ENCODE data around the gene B3GALT5. TPM values are rescaled to one million over a fixed set of nuclear protein-coding genes. Genes with fewer than 3 reads are reported as not detected.

B3GALT5 gene
- total RNA-seq, 1 donor from 2014 or later: 1.9 TPM

- H3K36me3 Mint-ChIP-seq (ENCODE audit: low read depth): peaks cover 16% of the 10 kb centered on the region
- TF ChIP-seq, protein P1, sequence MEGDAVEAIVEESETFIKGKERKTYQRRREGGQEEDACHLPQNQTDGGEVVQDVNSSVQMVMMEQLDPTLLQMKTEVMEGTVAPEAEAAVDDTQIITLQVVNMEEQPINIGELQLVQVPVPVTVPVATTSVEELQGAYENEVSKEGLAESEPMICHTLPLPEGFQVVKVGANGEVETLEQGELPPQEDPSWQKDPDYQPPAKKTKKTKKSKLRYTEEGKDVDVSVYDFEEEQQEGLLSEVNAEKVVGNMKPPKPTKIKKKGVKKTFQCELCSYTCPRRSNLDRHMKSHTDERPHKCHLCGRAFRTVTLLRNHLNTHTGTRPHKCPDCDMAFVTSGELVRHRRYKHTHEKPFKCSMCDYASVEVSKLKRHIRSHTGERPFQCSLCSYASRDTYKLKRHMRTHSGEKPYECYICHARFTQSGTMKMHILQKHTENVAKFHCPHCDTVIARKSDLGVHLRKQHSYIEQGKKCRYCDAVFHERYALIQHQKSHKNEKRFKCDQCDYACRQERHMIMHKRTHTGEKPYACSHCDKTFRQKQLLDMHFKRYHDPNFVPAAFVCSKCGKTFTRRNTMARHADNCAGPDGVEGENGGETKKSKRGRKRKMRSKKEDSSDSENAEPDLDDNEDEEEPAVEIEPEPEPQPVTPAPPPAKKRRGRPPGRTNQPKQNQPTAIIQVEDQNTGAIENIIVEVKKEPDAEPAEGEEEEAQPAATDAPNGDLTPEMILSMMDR (conservative IDR thresholded peaks at IDR 0.05): no peak
- H3K27me3 Mint-ChIP-seq (ENCODE audit: low read depth): no peaks in the 10 kb centered on the region
- no peaks in the 10 kb centered on the region for H3K4me1 Mint-ChIP-seq
- H3K4me3 Mint-ChIP-seq: no peak overlapping the region
- no peak overlapping the region for H3K27ac Mint-ChIP-seq (ENCODE audit: unreplicated experiment)
- DNase-seq (ENCODE audit: low read depth, low spot score): no peak
- H3K9me3 Mint-ChIP-seq: peaks cover 10% of the 10 kb centered on the region
These were observed 12.6 kb downstream of the B3GALT5 start for GRCh38 chr21:39625211-39625895.

DNA sequence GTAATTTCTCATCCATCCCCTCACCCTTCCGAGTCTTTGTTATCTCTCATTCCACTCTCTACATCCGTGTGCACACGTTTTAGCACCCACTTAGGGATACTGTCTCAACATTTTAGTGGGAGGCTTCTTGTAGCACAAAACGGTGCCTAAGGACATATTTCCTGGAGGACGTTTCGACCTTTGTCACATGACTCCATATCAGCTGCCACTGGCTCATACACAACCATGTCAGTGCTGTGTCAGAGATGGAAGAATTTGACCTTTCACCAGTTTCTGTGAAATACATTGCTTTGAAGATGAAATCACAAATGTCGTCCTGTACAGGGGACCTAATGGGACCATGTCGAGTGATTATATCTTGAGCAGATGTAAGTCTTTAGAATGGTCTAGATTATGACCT, 15.6 kb downstream of the B3GALT5 start:
- TF ChIP-seq, protein P1 (conservative IDR thresholded peaks at IDR 0.05): no peak
- Mint-ChIP-seq H3K27me3 (ENCODE audit: low read depth) (no peaks in the 10 kb centered on the region), H3K36me3 (ENCODE audit: low read depth) (peaks cover 16% of the 10 kb centered on the region), H3K4me1 (no peaks in the 10 kb centered on the region), H3K9me3 (peaks cover 10% of the 10 kb centered on the region), H3K4me3 (no peak overlapping the region), H3K27ac (ENCODE audit: unreplicated experiment) (no peak overlapping the region)
- no peak for DNase-seq (ENCODE audit: low read depth, low spot score)

- Mint-ChIP-seq H3K36me3 (ENCODE audit: low read depth) (peaks cover 7% of the 10 kb centered on the region), H3K9me3 (peaks cover 5% of the 10 kb centered on the region), H3K4me1 (no peaks in the 10 kb centered on the region), H3K27ac (ENCODE audit: unreplicated experiment) (no peak overlapping the region), H3K4me3 (no peak overlapping the region), H3K27me3 (ENCODE audit: low read depth) (no peaks in the 10 kb centered on the region)
- no peak for DNase-seq (ENCODE audit: low read depth, low spot score)
- TF ChIP-seq, protein P1 (conservative IDR thresholded peaks at IDR 0.05): no peak
These were observed 17.5 kb downstream of the B3GALT5 start for GRCh38 chr21:39630191-39630591.

- no peak overlapping the region for H3K27ac Mint-ChIP-seq (ENCODE audit: unreplicated experiment)
- no peak for DNase-seq (ENCODE audit: low read depth, low spot score)
- H3K27me3 Mint-ChIP-seq (ENCODE audit: low read depth): no peaks in the 10 kb centered on the region
- peaks cover 3% of the 10 kb centered on the region for H3K9me3 Mint-ChIP-seq
- no peak overlapping the region for H3K4me3 Mint-ChIP-seq
- no peaks in the 10 kb centered on the region for H3K4me1 Mint-ChIP-seq
- TF ChIP-seq, protein P1 (conservative IDR thresholded peaks at IDR 0.05): no peak
- H3K36me3 Mint-ChIP-seq (ENCODE audit: low read depth): peaks cover 7% of the 10 kb centered on the region
These were observed 18.1 kb downstream of the B3GALT5 start for GRCh38 chr21:39630827-39631226.

DNA sequence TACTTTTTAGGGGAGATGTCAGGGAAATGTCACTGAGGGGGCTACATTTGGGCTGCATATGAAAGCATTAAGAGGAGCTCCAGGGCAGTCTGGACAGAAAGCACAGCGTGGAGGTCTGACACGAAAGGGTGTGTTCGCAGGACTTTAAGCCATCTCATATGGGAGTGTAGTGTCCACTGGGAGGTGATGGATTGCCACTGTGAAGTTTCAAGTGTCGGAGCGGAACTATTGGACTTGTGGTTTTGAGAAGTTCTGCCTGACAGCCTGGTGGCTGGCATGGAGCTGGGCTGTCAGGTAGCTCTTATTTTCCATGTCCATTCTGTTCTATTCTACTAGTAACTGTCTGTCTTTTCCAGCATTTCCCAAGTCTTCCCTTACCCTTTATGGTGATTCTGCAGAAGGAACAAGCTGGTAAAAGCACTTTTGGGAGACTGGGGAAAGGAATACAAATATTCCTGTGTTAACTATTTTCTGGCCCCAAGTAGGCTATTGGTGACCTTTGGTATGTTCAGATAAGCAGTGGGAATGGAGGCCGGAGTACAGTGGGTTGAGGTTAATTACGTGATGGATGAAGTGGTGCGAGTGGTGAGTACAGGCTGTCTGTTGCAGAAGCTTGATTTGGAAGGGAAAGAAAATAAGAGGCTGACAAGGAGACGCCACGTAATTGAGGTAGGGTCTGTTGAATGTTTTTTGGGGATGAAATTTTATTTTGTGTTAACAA, 19.3 kb downstream of the B3GALT5 start:
- H3K27ac Mint-ChIP-seq (ENCODE audit: unreplicated experiment): no peak overlapping the region
- H3K36me3 Mint-ChIP-seq (ENCODE audit: low read depth): no peaks in the 10 kb centered on the region
- peaks cover 8% of the 10 kb centered on the region for H3K27me3 Mint-ChIP-seq (ENCODE audit: low read depth)
- TF ChIP-seq, protein P1 (conservative IDR thresholded peaks at IDR 0.05): no peak
- H3K9me3 Mint-ChIP-seq: no peaks in the 10 kb centered on the region
- DNase-seq (ENCODE audit: low read depth, low spot score): no peak
- H3K4me1 Mint-ChIP-seq: no peaks in the 10 kb centered on the region
- H3K4me3 Mint-ChIP-seq: no peak overlapping the region
